Transverse colon (tissue), 4 donors: ENCODE measurements around the gene DAPP1.

Experiments used
- POLR2AphosphoS5 ChIP-seq, 3 donors: sonication (generic); formaldehyde crosslinking; IDR thresholded peaks; one replicate each; pipeline ENCODE4 v1.6.1; 2016; ENCODE audit warnings: antibody characterized with exemption in 3 of 3
- TF ChIP-seq, protein P1 (sequence below), 5 experiments: fragments of 200-600 bp in 3 of 5; fragments of 450-650 bp in 2 of 5; sonication (generic) in 3 of 5; IDR thresholded peaks; 1 replicate in 2 of 5; 2 replicates in 3 of 5; pipeline ENCODE4 v1.5.1; 2016 to 2017; ENCODE audit warnings: antibody characterized with exemption in 5 of 5, inconsistent platforms in 3 of 5, mild to moderate bottlenecking in 2 of 5, moderate library complexity in 1 of 5

DNA sequence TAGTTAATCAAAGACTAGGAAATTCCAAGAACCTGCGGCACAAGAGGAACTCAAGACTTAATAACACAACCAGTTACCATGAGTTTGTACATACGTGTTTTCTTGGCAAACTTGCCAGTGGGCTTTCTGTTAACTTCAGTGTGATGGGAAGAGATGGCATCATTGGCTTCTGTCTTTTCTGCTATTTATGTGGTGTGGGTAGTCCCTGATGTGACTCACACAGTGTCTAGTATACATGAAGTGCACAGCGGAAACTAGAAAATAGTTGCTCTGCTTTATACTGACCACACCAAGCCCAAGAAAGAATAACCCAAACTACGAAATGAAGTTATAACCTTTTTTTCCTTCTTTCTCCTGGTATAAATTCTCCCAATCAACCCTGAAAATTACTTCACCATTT, 24.5 kb downstream of the DAPP1 start:
- TF ChIP-seq POLR2AphosphoS5 (IDR thresholded peaks at IDR 0.05), result no peak
- TF ChIP-seq, protein P1, sequence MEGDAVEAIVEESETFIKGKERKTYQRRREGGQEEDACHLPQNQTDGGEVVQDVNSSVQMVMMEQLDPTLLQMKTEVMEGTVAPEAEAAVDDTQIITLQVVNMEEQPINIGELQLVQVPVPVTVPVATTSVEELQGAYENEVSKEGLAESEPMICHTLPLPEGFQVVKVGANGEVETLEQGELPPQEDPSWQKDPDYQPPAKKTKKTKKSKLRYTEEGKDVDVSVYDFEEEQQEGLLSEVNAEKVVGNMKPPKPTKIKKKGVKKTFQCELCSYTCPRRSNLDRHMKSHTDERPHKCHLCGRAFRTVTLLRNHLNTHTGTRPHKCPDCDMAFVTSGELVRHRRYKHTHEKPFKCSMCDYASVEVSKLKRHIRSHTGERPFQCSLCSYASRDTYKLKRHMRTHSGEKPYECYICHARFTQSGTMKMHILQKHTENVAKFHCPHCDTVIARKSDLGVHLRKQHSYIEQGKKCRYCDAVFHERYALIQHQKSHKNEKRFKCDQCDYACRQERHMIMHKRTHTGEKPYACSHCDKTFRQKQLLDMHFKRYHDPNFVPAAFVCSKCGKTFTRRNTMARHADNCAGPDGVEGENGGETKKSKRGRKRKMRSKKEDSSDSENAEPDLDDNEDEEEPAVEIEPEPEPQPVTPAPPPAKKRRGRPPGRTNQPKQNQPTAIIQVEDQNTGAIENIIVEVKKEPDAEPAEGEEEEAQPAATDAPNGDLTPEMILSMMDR (IDR thresholded peaks at IDR 0.05), result no peak
